ENCODE data around the gene GPATCH1. TPM values are rescaled to one million over a fixed set of nuclear protein-coding genes. Genes with fewer than 3 reads are reported as not detected.
A peak's percentile ranks its signal among the peaks of the same experiment; 100 is the strongest.
"Not testable (repeated sequence)": the region's sequence is repeated elsewhere in the genome, so short reads cannot be mapped to it uniquely, and the experiment has no call there.

GPATCH1 gene
- polyA plus RNA-seq, 4 donors: 12.3 to 17.9 (median 15.0) TPM

GRCh38 chr19:33110137-33110910 is 29.3 kb downstream of the GPATCH1 start:
- no peak for DNase-seq (ENCODE audit: low read depth in 4 of 4, low spot score in 2 of 4)

GRCh38 chr19:33111587-33111986 is 30.6 kb downstream of the GPATCH1 start:
- DNase-seq (ENCODE audit: low read depth in 4 of 4, low spot score in 2 of 4): no peak

- no peak for DNase-seq (ENCODE audit: low read depth in 4 of 4, low spot score in 2 of 4)
Measured at GRCh38 chr19:33114312-33114711, 33.3 kb downstream of the GPATCH1 start.

GRCh38 chr19:33117501-33117900 is 36.5 kb downstream of the GPATCH1 start:
- DNase-seq (ENCODE audit: low read depth in 4 of 4, low spot score in 2 of 4): no peak

- DNase-seq (ENCODE audit: low read depth in 4 of 4, low spot score in 2 of 4): no peak
Measured at GRCh38 chr19:33118643-33119042, 37.7 kb downstream of the GPATCH1 start.

- DNase-seq (ENCODE audit: low read depth in 4 of 4, low spot score in 2 of 4): no peak
Measured at GRCh38 chr19:33124207-33125098, 43.5 kb downstream of the GPATCH1 start.

- DNase-seq (ENCODE audit: low read depth in 4 of 4, low spot score in 2 of 4): no peak
Measured at GRCh38 chr19:33125929-33126388, 45.0 kb downstream of the GPATCH1 start.

- DNase-seq (ENCODE audit: low read depth in 4 of 4, low spot score in 2 of 4): not testable (repeated sequence)
Measured at GRCh38 chr19:33126712-33127111, 45.7 kb downstream of the GPATCH1 start.

GRCh38 chr19:33129901-33130300 is 48.9 kb downstream of the GPATCH1 start:
- no peak for DNase-seq (ENCODE audit: low read depth in 4 of 4, low spot score in 2 of 4)

- DNase-seq (ENCODE audit: low read depth in 4 of 4, low spot score in 2 of 4): no peak
Measured at GRCh38 chr19:33130433-33130832, 49.5 kb downstream of the GPATCH1 start.

- no peak for DNase-seq (ENCODE audit: low read depth in 4 of 4, low spot score in 2 of 4)
Measured at GRCh38 chr19:33132021-33132420, 51.0 kb downstream of the GPATCH1 start, which contains the start of gene WDR88. WDR88 (plus strand) TSS chr19:33132114; CDS start chr19:33132170, 56 bp downstream.

- no peak for DNase-seq (ENCODE audit: low read depth in 4 of 4, low spot score in 2 of 4)
Measured at GRCh38 chr19:33132425-33132824, 51.4 kb downstream of the GPATCH1 start.

GRCh38 chr19:33133438-33134031 is 52.6 kb downstream of the GPATCH1 start:
- DNase-seq (ENCODE audit: low read depth in 4 of 4, low spot score in 2 of 4): no peak

- no peak for DNase-seq (ENCODE audit: low read depth in 4 of 4, low spot score in 2 of 4)
Measured at GRCh38 chr19:33134571-33135041, 53.6 kb downstream of the GPATCH1 start.

GRCh38 chr19:33139165-33139564 is 58.2 kb downstream of the GPATCH1 start:
- no peak for DNase-seq (ENCODE audit: low read depth in 4 of 4, low spot score in 2 of 4)

GRCh38 chr19:33143897-33144405 is 63.0 kb downstream of the GPATCH1 start:
- peak in 2 of 4 donors; percentile 37 to 45 for DNase-seq (ENCODE audit: low read depth in 4 of 4, low spot score in 2 of 4)

GRCh38 chr19:33146209-33146608 is 65.2 kb downstream of the GPATCH1 start:
- DNase-seq (ENCODE audit: low read depth in 4 of 4, low spot score in 2 of 4): no peak

- no peak for DNase-seq (ENCODE audit: low read depth in 4 of 4, low spot score in 2 of 4)
Measured at GRCh38 chr19:33147538-33147937, 66.6 kb downstream of the GPATCH1 start.

GRCh38 chr19:33150852-33151518 is 70.0 kb downstream of the GPATCH1 start:
- no peak for DNase-seq (ENCODE audit: low read depth in 4 of 4, low spot score in 2 of 4)

GRCh38 chr19:33152176-33152575 is 71.2 kb downstream of the GPATCH1 start:
- no peak for DNase-seq (ENCODE audit: low read depth in 4 of 4, low spot score in 2 of 4)

All from left renal cortex interstitium (tissue), 4 donors.